Measurements from ENCODE around the gene KLF7.

KLF7 gene

GRCh38 chr2:207129821-207130220 is 35.9 kb downstream of the KLF7 start:
- no peak overlapping the region for H3K4me2 ChIP-seq (ENCODE audit: insufficient read depth, low read length)
- DNase-seq (no peak), ATAC-seq (ENCODE audit: insufficient read depth, low read depth) (no peak)
- H3K36me3 ChIP-seq (ENCODE audit: insufficient read depth, low read length): no peaks in the 10 kb centered on the region
- TF ChIP-seq EZH2 (IDR thresholded peaks at IDR 0.05; ENCODE audit: borderline replicate concordance, low read depth, low read length, severe bottlenecking) (no peak), CTCF (IDR thresholded peaks at IDR 0.05; ENCODE audit: borderline replicate concordance, extremely low read depth, low read length, poor library complexity, severe bottlenecking) (no peak)
- no peaks in the 10 kb centered on the region for H4K20me1 ChIP-seq (ENCODE audit: insufficient read depth, low read length)
- no peaks in the 10 kb centered on the region for H3K27me3 ChIP-seq (ENCODE audit: insufficient read depth, low read length, poor library complexity)
- no peak overlapping the region for H2AFZ ChIP-seq (ENCODE audit: low read depth, low read length)
- H3K4me1 ChIP-seq (ENCODE audit: insufficient read depth, low read length): no peaks in the 10 kb centered on the region
- H3K79me2 ChIP-seq (ENCODE audit: insufficient read depth, low read length): no peaks in the 10 kb centered on the region
- H3K4me3 ChIP-seq (ENCODE audit: low read depth in 1 of 2, low read length in 2 of 2): no peak overlapping the region
- no peak overlapping the region for H3K27ac ChIP-seq (ENCODE audit: low read length)
- H3K9me3 ChIP-seq (ENCODE audit: insufficient read depth, low read length, severe bottlenecking): no peaks in the 10 kb centered on the region
- no peak overlapping the region for H3K9ac ChIP-seq (ENCODE audit: low read depth, low read length)

GRCh38 chr2:207128867-207129266 is 36.9 kb downstream of the KLF7 start:
- no peaks in the 10 kb centered on the region for H4K20me1 ChIP-seq (ENCODE audit: insufficient read depth, low read length)
- no peaks in the 10 kb centered on the region for H3K4me1 ChIP-seq (ENCODE audit: insufficient read depth, low read length)
- no peak overlapping the region for H3K27ac ChIP-seq (ENCODE audit: low read length)
- H3K4me2 ChIP-seq (ENCODE audit: insufficient read depth, low read length): no peak overlapping the region
- H2AFZ ChIP-seq (ENCODE audit: low read depth, low read length): no peak overlapping the region
- no peak overlapping the region for H3K4me3 ChIP-seq (ENCODE audit: low read depth in 1 of 2, low read length in 2 of 2)
- no peaks in the 10 kb centered on the region for H3K27me3 ChIP-seq (ENCODE audit: insufficient read depth, low read length, poor library complexity)
- H3K36me3 ChIP-seq (ENCODE audit: insufficient read depth, low read length): no peaks in the 10 kb centered on the region
- ATAC-seq (ENCODE audit: insufficient read depth, low read depth): no peak
- no peaks in the 10 kb centered on the region for H3K79me2 ChIP-seq (ENCODE audit: insufficient read depth, low read length)
- no peak overlapping the region for H3K9ac ChIP-seq (ENCODE audit: low read depth, low read length)
- no peak for DNase-seq
- H3K9me3 ChIP-seq (ENCODE audit: insufficient read depth, low read length, severe bottlenecking): no peaks in the 10 kb centered on the region
- no peak for TF ChIP-seq EZH2 (IDR thresholded peaks at IDR 0.05; ENCODE audit: borderline replicate concordance, low read depth, low read length, severe bottlenecking)
- TF ChIP-seq CTCF (IDR thresholded peaks at IDR 0.05; ENCODE audit: borderline replicate concordance, extremely low read depth, low read length, poor library complexity, severe bottlenecking): no peak

- H3K4me1 ChIP-seq (ENCODE audit: insufficient read depth, low read length): no peaks in the 10 kb centered on the region
- TF ChIP-seq EZH2 (IDR thresholded peaks at IDR 0.05; ENCODE audit: borderline replicate concordance, low read depth, low read length, severe bottlenecking) (no peak), CTCF (IDR thresholded peaks at IDR 0.05; ENCODE audit: borderline replicate concordance, extremely low read depth, low read length, poor library complexity, severe bottlenecking) (no peak)
- H3K36me3 ChIP-seq (ENCODE audit: insufficient read depth, low read length): no peaks in the 10 kb centered on the region
- H2AFZ ChIP-seq (ENCODE audit: low read depth, low read length): no peak overlapping the region
- no peak overlapping the region for H3K9ac ChIP-seq (ENCODE audit: low read depth, low read length)
- no peak overlapping the region for H3K4me2 ChIP-seq (ENCODE audit: insufficient read depth, low read length)
- no peak for DNase-seq
- no peaks in the 10 kb centered on the region for H3K9me3 ChIP-seq (ENCODE audit: insufficient read depth, low read length, severe bottlenecking)
- H3K4me3 ChIP-seq (ENCODE audit: low read depth in 1 of 2, low read length in 2 of 2): no peak overlapping the region
- no peaks in the 10 kb centered on the region for H3K27me3 ChIP-seq (ENCODE audit: insufficient read depth, low read length, poor library complexity)
- no peak for ATAC-seq (ENCODE audit: insufficient read depth, low read depth)
- H3K79me2 ChIP-seq (ENCODE audit: insufficient read depth, low read length): no peaks in the 10 kb centered on the region
- no peak overlapping the region for H3K27ac ChIP-seq (ENCODE audit: low read length)
- no peaks in the 10 kb centered on the region for H4K20me1 ChIP-seq (ENCODE audit: insufficient read depth, low read length)
Observed at GRCh38 chr2:207126724-207127308, 38.9 kb downstream of the KLF7 start.

Measured in DND-41 (cell line).